H9 (cell line): ENCODE data around the gene TIGD6. TPM values are rescaled to one million over a fixed set of nuclear protein-coding genes. Genes with fewer than 3 reads are reported as not detected.

ENCODE experiments used
- DNase-seq: peaks from one replicate; pipeline ENCODE4 v3.0.0-alpha.2; 2017
- H2AFZ ChIP-seq: one replicate; pipeline ENCODE4 v1.6.1; 2013; ENCODE audit warnings: mild to moderate bottlenecking, low read length, control low read depth, moderate library complexity
- H2AK5ac ChIP-seq: 2 replicates; pipeline ENCODE4 v1.6.1; 2013; ENCODE audit warnings: low read length, control low read depth, mixed read lengths; ENCODE audit not compliant: insufficient read length
- H2BK120ac ChIP-seq: one replicate; pipeline ENCODE4 v1.6.1; 2013; ENCODE audit warnings: low read depth, mild to moderate bottlenecking, low read length, control low read depth, inconsistent platforms; ENCODE audit not compliant: poor library complexity, severe bottlenecking
- H2BK12ac ChIP-seq: 2 replicates; pipeline ENCODE4 v1.6.1; 2013; ENCODE audit warnings: low read length, control low read depth, mixed read lengths, low read depth; ENCODE audit not compliant: insufficient read length
- H2BK15ac ChIP-seq: 2 replicates; pipeline ENCODE4 v1.6.1; 2013; ENCODE audit warnings: low read depth, low read length, control low read depth
- H2BK20ac ChIP-seq: one replicate; pipeline ENCODE4 v1.6.1; 2013; ENCODE audit warnings: low read depth, mild to moderate bottlenecking, low read length, control low read depth, inconsistent platforms; ENCODE audit not compliant: poor library complexity, severe bottlenecking
- H2BK5ac ChIP-seq: 2 replicates; pipeline ENCODE4 v1.6.1; 2013; ENCODE audit warnings: low read length, control low read depth, mixed read lengths; ENCODE audit not compliant: insufficient read length
- H3K14ac ChIP-seq: 2 replicates; pipeline ENCODE4 v1.6.1; 2013; ENCODE audit warnings: low read length, control low read depth; ENCODE audit not compliant: insufficient read depth
- H3K18ac ChIP-seq: 2 replicates; pipeline ENCODE4 v1.6.1; 2013; ENCODE audit warnings: low read depth, mild to moderate bottlenecking, mixed read lengths, low read length, control low read depth; ENCODE audit not compliant: insufficient read length
- H3K23ac ChIP-seq: 2 replicates; pipeline ENCODE4 v1.6.1; 2013; ENCODE audit warnings: low read length, control low read depth, mixed read lengths, low read depth; ENCODE audit not compliant: insufficient read length
- H3K23me2 ChIP-seq: 2 replicates; pipeline ENCODE4 v1.6.1; 2013; ENCODE audit warnings: low read depth, mild to moderate bottlenecking, mixed read lengths, low read length, control low read depth; ENCODE audit not compliant: insufficient read length, poor library complexity, severe bottlenecking
- H3K27ac ChIP-seq: 2 replicates; pipeline ENCODE4 v1.5.1; 2013; ENCODE audit warnings: low read length, control low read depth, mixed read lengths, low read depth; ENCODE audit not compliant: insufficient read length
- H3K27me3 ChIP-seq: 2 replicates; pipeline ENCODE4 v1.6.1; 2013; ENCODE audit warnings: low read length, control low read depth, inconsistent platforms; ENCODE audit not compliant: insufficient read depth
- H3K4ac ChIP-seq: 2 replicates; pipeline ENCODE4 v1.6.1; 2013; ENCODE audit warnings: low read depth, mild to moderate bottlenecking, control low read depth, inconsistent platforms, low read length, moderate library complexity
- H3K4me1 ChIP-seq: 2 replicates; pipeline ENCODE4 v1.6.1; 2013; ENCODE audit warnings: low read length, control low read depth, inconsistent platforms; ENCODE audit not compliant: insufficient read depth
- H3K4me2 ChIP-seq: 2 replicates; pipeline ENCODE4 v1.6.1; 2013; ENCODE audit warnings: low read length, control low read depth, mixed read lengths; ENCODE audit not compliant: insufficient read length, insufficient read depth
- H3K56ac ChIP-seq: 2 replicates; pipeline ENCODE4 v1.6.1; 2013; ENCODE audit warnings: low read depth, mild to moderate bottlenecking, mixed read lengths, low read length, control low read depth; ENCODE audit not compliant: insufficient read length
- H3K79me1 ChIP-seq: 2 replicates; pipeline ENCODE4 v1.6.1; 2013; ENCODE audit warnings: low read depth, mild to moderate bottlenecking, moderate library complexity, low read length, control low read depth, inconsistent platforms; ENCODE audit not compliant: insufficient read depth, poor library complexity, severe bottlenecking
- H3K79me2 ChIP-seq: 2 replicates; pipeline ENCODE4 v1.6.1; 2013; ENCODE audit warnings: low read length, control low read depth, inconsistent platforms; ENCODE audit not compliant: insufficient read depth
- H3K9ac ChIP-seq: 2 replicates; pipeline ENCODE4 v1.6.1; 2013; ENCODE audit warnings: low read length, control low read depth, mixed read lengths; ENCODE audit not compliant: insufficient read length; ENCODE audit errors: extremely low read depth
- H3K9me3 ChIP-seq: one replicate; pipeline ENCODE4 v1.6.1; 2013; ENCODE audit warnings: low read depth, low read length, inconsistent platforms; ENCODE audit not compliant: control insufficient read depth
- H3T11ph ChIP-seq: one replicate; pipeline ENCODE4 v1.6.1; 2013; ENCODE audit warnings: mild to moderate bottlenecking, low read length, control low read depth, inconsistent platforms
- H4K20me1 ChIP-seq: one replicate; pipeline ENCODE4 v1.6.1; 2013; ENCODE audit not compliant: control insufficient read depth, insufficient read length, insufficient read depth
- H4K5ac ChIP-seq: 2 replicates; pipeline ENCODE4 v1.6.1; 2013; ENCODE audit warnings: low read depth, mild to moderate bottlenecking, mixed read lengths, low read length, control low read depth; ENCODE audit not compliant: insufficient read length
- H4K8ac ChIP-seq: replicated peaks from 2 replicates; pipeline ENCODE4 v1.6.1; 2013; ENCODE audit warnings: low read length, control low read depth, mixed read lengths, low read depth; ENCODE audit not compliant: insufficient read length
- H4K91ac ChIP-seq: 2 replicates; pipeline ENCODE4 v1.6.1; 2013; ENCODE audit warnings: low read depth, mild to moderate bottlenecking, moderate library complexity, mixed read lengths, low read length, control low read depth; ENCODE audit not compliant: insufficient read length
- H3K27ac Mint-ChIP-seq, 3 experiments: 2 replicates in 2 of 3; 3 replicates in 1 of 3; pipeline ENCODE4 v1.8.0; 2020 to 2021; ENCODE audit warnings: mixed read lengths in 3 of 3, mild to moderate bottlenecking in 1 of 3, moderate library complexity in 1 of 3
- H3K27me3 Mint-ChIP-seq: 2 replicates; pipeline ENCODE4 v1.8.0; 2021; ENCODE audit warnings: low read depth, mild to moderate bottlenecking, moderate library complexity, mixed read lengths
- H3K36me3 Mint-ChIP-seq, 3 experiments: 2 replicates in 2 of 3; 3 replicates in 1 of 3; pipeline ENCODE4 v1.8.0; 2020 to 2021; ENCODE audit warnings: low read depth in 3 of 3, mixed read lengths in 3 of 3; ENCODE audit not compliant: insufficient read depth in 1 of 3
- H3K4me1 Mint-ChIP-seq, 2 experiments: 2 replicates each; pipeline ENCODE4 v1.8.0; 2020; ENCODE audit warnings: mixed read lengths in 2 of 2
- H3K4me3 Mint-ChIP-seq, 2 experiments: 2 replicates in 1 of 2; 3 replicates in 1 of 2; pipeline ENCODE4 v1.8.0; 2020 to 2021; ENCODE audit warnings: mild to moderate bottlenecking in 2 of 2, mixed read lengths in 2 of 2, moderate library complexity in 1 of 2
- H3K9me3 Mint-ChIP-seq, 2 experiments: 2 replicates in 1 of 2; 3 replicates in 1 of 2; pipeline ENCODE4 v1.8.0; 2020; ENCODE audit warnings: mild to moderate bottlenecking in 2 of 2, mixed read lengths in 2 of 2, moderate library complexity in 1 of 2
- CTCF ChIP-seq: fragments of 200-600 bp; sonication (generic); conservative IDR thresholded peaks from 3 replicates; pipeline ENCODE4 v1.8.0; 2021; ENCODE audit warnings: antibody characterized with exemption, mild to moderate bottlenecking
- WGBS: extraction: QIAGEN DNeasy Blood & Tissue Kit; methylation state at CpG from one replicate; pipeline ENCODE4 v1.1.7; 2013; ENCODE audit warnings: missing lambda C conversion rate, low lambda C conversion rate, mixed read lengths; ENCODE audit not compliant: insufficient read length; ENCODE audit errors: extremely low coverage; 5-methylcytosine and 5-hydroxymethylcytosine counted together
- total RNA-seq: library from RNA; stranded (reverse); gene quantifications from 2 replicates; pipeline ENCODE4 v1.2.1, GENCODE V29; 2021

Gene TIGD6
- total RNA-seq, 1 experiment from 2014 or later = 1.8 TPM

- H3K79me1 ChIP-seq = no peaks in the 10 kb centered on the region
- H3K27me3 Mint-ChIP-seq = peaks cover 9% of the 10 kb centered on the region
- H3K9me3 Mint-ChIP-seq = no peaks in the 10 kb centered on the region
- no peak overlapping the region for H2BK5ac ChIP-seq
- no peak overlapping the region for H2AK5ac ChIP-seq
- no peak overlapping the region for H4K91ac ChIP-seq
- no peak overlapping the region for H3K27ac Mint-ChIP-seq
- no peak overlapping the region for H3K9ac ChIP-seq
- no peak overlapping the region for H2BK120ac ChIP-seq
- no peak overlapping the region for H4K8ac ChIP-seq
- H2BK20ac ChIP-seq = no peak overlapping the region
- no peak overlapping the region for H3K18ac ChIP-seq
- no peak overlapping the region for H3K14ac ChIP-seq
- no peaks in the 10 kb centered on the region for H4K20me1 ChIP-seq
- H4K5ac ChIP-seq = no peak overlapping the region
- H3K4me1 ChIP-seq = peaks cover 2% of the 10 kb centered on the region; the same call in 1 of the 2 replicates
- no peak overlapping the region for H3T11ph ChIP-seq
- H3K9me3 ChIP-seq = no peaks in the 10 kb centered on the region
- no peak overlapping the region for H3K56ac ChIP-seq
- H3K36me3 Mint-ChIP-seq = peaks cover 0 to 2% (median 0%) of the 10 kb centered on the region in 3 experiments; a peak in 1 of 7 replicates
- H3K23ac ChIP-seq = no peak overlapping the region
- no peak overlapping the region for H3K4me3 Mint-ChIP-seq
- DNase-seq = no peak
- H3K79me2 ChIP-seq = no peaks in the 10 kb centered on the region
- peaks cover 5% of the 10 kb centered on the region for H3K23me2 ChIP-seq
- H2AFZ ChIP-seq = no peak overlapping the region
- H3K4me1 Mint-ChIP-seq = peaks cover 13 to 16% of the 10 kb centered on the region in 2 experiments
- TF ChIP-seq CTCF = no peak
- H3K4me2 ChIP-seq = no peak overlapping the region
- H3K27me3 ChIP-seq = no peaks in the 10 kb centered on the region; the same call in 1 of the 2 replicates
- no peak overlapping the region for H2BK12ac ChIP-seq
- H3K4ac ChIP-seq = no peak overlapping the region
- no peak overlapping the region for H2BK15ac ChIP-seq
- WGBS = no CpG with 5 or more reads among the region's 5 CpGs
- H3K27ac ChIP-seq = no peak overlapping the region
These were observed 37.7 kb downstream of the TIGD6 start for GRCh38 chr5:149962601-149963300.
